NCI-H1417 treated with DMSO at 0.1 percent for 48 hours (cell line): ENCODE measurements around the gene LIM2.
"Not testable (repeated sequence)": the region's sequence is repeated elsewhere in the genome, so short reads cannot be mapped to it uniquely, and the experiment has no call there.

Source experiments
- DNase-seq: peaks from one replicate; lab custom pipeline; 2025; lab: John Stamatoyannopoulos, UW

The LIM2 gene, protein sequence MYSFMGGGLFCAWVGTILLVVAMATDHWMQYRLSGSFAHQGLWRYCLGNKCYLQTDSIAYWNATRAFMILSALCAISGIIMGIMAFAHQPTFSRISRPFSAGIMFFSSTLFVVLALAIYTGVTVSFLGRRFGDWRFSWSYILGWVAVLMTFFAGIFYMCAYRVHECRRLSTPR

DNA sequence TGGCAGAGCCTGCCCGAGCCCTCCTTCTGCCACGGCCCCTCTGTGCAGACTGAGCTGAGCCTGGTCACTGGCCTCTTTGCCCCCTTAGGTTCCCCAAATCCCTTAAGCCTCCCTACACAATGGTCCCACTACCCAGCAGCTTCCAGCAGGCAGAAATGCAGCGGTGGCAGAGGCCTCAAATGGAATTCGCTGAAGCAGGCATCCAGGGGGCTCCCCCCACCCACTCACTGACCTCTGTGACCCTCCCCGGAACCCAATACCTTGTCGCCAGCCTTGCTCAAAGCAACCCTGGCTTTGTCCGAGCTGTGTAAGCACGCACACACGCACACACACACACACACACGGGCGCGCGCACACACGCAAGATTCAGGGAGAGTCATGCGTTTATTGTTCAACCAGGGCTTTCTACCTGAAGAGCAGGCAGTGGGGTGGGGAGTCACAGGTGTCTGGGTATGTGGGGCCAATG is at the start of gene LIM2:
Gene LIM2, minus strand, starts transcription at position 51 of the 466 bp plus-strand sequence. CDS start 531 bp downstream, outside the sequence.
- DNase-seq: no peak

DNA sequence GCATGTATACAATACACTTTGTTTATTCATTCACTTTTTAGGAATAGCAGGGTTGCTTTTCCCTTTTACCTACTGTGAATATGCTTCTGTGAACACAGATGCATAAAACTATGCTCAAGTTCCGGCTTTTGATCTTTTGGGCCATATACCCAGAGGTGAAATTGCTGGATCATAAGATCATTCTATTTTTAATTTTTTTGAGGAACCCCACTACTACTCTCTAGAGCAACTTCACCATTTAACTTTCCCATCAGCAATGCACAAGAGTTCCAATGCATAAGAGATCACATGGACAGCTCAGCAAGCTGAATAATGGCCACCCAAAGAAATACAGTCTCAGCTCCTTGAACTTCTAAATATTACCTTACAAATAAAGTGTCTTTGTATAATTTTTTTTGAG is 46.7 kb upstream of the LIM2 start:
- no peak for DNase-seq

DNA sequence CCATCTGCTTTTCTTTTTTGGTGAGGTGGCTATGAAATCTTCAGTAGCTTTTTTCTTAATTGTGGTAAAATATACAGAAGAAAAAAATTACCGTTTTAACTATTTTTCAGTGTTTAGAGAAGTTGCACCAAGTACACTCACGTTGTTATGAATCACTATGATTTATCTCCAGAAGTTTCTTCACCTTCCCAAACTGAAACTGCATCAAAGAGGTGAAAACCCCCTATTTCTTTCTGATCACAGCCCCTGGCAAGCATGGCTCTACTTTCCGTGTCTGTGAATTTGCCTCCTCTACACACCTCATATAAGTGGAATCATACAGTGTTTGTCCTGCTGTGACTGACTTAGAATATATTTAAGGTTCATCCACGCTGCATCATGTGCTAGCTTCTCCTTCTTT is 45.3 kb upstream of the LIM2 start:
- DNase-seq: no peak

DNA sequence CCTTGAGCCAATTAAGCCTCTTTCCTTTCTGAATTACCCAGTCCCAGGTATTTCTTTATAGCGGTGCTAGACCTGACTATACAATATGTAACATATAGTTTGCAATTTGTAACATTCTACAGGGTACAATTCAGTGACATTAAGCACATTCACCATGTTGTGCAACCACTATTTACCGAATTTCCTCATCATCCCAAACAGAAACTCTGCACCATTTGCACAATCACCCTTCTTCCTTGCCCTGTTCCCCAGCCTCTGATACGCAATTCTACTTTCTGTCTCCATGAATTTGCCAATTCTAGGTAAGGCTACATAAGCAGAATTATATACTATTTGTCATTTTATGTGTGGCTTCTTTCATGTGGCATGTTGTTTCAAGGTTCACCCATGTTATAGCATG is 43.4 kb upstream of the LIM2 start:
- DNase-seq: no peak

DNA sequence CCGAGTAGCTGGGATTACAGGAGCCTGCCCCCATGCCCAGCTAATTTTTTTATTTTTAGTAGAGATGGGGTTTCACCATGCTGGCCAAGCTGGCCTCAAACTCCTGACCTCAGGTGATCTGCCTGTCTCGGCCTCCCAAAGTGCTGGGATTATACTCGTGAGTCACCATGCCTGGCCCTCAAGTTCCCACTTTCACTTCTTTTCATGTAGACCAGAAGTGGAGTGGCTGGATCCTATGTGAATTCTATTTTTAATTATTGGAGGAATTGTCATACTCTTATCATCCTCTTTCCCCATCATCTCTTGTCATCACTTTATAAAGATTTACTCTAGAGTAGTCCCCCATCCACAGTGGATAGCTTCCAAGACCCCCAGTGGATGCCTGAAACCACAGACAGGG is 42.4 kb upstream of the LIM2 start:
- DNase-seq: no peak

DNA sequence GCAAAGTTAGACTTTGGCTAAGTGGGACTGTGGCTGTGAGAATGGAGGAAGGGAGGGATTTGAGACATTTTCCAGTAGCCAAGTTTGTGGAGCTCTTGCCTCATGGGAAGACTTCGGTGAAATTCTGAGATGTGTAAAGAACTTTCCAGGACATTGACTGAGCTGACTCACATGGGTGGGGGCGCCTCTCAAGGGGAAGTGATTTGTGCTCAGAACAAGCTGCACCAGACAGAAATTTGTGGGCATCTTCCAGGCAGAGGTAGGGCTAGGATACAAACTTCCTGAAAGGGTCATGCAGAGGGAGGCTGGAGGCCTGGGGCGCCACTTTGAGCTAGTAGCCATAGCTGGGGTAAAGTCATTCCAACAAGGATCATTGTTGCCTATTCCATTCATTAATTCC is 39.4 kb upstream of the LIM2 start:
- no peak for DNase-seq

DNA sequence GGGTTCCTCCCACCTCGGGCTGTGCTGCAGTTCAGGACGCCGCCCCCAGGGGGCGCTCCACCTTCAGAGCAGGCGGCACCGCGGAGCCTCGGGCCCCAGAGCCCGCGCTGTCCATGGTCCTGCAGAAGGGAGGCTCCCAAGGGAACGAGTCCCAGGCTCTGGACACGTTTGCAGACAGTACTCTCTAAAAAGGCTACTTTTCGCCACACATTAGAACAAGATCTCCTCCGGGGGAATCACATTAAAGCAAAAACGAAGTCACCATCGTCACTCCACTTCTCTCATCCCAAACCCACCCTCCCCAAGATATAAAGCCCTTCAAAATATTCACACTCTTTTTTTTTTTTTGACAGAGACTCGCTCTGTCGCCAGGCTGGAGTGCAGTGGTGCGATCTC is 34.3 kb upstream of the LIM2 start:
- no peak for DNase-seq

DNA sequence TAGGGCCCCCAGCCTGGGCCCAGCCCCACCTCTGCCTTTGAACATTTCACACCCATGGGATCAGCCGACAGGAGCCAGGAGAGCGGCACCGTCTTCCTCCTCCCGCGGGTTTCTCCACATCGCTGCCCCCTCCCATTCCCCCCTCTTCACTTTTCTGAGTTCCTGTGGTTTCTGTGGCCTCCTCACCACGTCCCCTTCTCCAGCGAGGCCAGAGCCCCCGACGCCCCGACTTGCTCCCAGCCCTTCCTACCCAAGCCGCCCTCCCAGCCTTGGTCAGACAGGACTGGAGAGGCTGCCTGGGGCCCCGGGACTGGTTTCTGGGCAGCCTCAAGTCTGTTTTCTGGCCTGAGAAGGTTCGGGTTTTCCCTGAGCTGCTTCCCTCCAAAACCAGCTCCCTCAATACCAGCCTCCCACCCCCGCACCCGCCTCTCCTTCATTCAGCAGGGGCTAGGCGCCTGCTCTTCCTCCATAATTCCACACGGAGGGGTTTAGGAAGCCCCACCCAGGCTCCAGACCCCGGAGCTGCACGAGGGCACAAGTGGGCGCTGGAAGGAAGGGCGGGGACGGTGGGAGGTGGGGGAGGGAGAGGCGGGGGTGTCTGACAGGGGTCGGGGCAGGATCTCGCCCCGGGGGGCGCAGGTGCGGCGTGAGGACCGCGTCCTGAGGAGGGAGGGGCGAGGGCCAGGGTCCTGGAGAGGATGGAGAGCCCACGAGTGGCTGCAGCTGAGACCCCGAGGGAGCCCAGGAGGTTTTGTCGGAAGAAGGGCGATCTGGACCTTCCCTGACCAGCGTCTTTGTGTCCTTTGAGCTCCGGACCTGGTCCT is 33.7 kb upstream of the LIM2 start:
- no peak for DNase-seq

DNA sequence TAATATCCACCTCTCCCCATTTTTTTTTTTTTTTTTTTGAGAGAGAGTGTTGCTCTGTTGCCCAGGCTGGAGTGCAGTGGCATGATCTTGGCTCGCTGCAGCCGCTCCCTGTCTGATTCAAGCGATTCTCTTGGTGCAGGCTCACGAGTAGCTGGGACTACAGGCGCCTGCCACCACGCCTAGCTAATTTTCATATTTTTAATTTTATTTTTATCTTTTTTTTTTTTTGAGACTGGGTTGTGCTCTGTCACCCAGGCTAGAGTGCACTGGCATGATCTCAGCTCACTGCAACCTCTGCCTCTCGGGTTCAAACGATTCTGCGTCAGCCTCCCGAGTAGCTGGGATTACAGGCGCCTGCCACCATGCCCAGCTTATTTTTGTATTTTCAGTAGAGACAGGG is 32.7 kb upstream of the LIM2 start:
- DNase-seq: not testable (repeated sequence)

DNA sequence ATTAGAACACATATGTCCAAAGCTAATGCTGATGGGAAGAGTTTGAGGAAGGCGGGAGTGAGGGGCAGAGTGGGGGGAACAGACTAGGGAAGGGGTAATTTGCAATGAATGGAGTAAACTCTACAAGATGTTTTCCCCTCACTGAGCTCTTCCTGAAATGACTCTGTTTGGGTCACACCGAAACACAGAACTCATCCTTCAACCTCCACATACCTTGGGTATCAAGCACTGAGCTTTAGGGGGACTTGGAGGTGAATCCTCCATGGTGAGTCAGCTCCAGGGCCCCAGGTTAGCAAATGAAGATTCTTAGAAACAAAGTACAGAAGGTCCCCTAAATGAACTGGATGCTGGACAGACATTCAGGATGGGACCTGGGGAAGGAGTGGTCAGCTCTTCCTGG is 30.9 kb upstream of the LIM2 start:
- no peak for DNase-seq

DNA sequence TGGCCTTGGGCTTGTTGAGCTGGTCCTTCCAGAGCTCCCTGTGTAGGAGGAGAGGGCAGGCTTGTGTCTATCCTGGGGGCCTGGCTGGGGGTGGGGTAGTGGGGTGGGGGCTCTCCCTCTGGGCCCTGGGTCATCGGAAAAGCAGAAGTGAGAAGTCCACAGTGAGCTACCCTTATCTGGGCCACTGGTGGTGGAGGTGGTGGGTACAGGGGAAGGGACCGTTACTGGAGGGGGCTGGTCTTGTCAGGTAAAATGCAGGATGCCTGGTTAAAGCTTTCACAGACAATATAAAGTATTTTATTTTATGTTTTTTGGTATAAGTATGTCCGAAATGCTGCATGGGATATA is 30.0 kb upstream of the LIM2 start:
- no peak for DNase-seq

DNA sequence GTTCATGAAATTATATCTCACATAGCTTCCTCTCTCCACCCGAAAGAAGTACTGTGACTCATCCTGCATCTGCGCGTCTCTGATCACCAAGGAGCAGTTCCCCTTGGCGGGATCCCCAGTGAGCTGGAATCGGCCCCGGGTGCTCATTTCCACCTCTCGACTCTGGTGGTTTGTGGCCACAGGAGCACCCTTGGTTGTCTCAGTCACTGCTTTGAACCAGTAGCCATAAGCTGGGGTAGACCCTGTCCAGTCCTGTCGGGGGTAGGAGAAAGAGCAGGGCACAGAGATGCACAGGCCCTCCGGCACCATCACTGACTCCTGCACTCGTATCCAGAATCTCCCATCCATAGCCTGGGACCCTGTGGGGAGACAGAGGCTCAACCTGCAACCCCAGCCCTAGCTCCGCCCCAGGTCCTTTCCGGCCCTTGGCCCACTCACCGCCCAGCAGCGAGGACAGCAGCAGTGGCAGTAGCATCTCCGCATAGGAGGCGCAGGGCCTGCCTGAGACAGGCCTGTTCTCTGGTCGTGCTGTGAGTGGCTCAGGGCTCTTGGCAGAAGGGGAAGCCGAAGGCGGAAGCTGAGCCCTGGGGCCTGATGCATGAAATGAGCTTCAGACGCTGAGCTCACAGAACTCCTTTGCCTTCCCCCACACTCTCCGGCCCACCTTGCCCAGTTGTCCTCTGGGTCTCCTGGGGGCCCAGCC is 29.5 kb upstream of the LIM2 start, which contains the start of gene SIGLEC10:
Gene SIGLEC10, minus strand, starts transcription at position 536 of the 703 bp plus-strand sequence. Its CDS starts 61 bp downstream, at position 475.
- no peak for DNase-seq

DNA sequence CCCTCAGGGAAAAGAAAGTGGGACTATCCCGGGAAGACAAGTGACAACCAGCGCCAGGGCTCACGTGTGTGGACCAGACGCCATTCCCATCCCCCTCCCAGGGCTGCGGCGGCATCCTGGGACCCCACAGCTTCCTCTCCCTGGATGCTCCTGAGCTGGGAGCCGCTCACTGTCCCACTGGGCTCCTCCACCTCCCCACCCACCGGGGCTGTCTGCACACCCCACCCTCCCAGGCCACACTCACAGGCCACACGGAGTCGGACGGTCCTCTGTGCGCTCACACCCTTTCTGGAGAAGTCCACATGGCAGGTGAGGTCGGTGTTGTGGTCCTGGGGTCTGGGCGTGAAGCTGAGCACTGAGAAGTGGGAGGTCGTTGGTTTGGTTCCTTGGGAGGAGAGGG is 28.6 kb upstream of the LIM2 start:
- DNase-seq: not testable (repeated sequence)

DNA sequence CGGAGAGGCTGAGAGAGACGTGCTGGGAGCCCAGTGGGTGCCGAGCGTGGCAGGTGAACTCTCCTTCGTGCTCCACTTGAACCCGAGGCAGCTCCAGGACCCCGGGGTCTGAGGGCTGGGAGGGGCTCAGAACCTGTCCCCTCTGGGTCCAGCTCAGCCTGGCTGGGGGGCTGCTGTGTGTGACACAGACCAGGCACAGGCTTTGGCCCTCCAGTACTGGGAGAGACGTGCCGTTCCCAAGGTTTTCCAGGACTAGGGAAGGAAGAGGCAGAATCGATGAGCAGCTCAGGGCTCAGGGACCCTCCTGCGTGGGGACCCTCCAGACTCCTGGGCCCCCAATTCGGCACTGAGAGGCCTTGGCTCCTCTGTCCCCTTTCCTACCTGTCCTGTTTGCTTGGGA is 27.4 kb upstream of the LIM2 start:
- no peak for DNase-seq

DNA sequence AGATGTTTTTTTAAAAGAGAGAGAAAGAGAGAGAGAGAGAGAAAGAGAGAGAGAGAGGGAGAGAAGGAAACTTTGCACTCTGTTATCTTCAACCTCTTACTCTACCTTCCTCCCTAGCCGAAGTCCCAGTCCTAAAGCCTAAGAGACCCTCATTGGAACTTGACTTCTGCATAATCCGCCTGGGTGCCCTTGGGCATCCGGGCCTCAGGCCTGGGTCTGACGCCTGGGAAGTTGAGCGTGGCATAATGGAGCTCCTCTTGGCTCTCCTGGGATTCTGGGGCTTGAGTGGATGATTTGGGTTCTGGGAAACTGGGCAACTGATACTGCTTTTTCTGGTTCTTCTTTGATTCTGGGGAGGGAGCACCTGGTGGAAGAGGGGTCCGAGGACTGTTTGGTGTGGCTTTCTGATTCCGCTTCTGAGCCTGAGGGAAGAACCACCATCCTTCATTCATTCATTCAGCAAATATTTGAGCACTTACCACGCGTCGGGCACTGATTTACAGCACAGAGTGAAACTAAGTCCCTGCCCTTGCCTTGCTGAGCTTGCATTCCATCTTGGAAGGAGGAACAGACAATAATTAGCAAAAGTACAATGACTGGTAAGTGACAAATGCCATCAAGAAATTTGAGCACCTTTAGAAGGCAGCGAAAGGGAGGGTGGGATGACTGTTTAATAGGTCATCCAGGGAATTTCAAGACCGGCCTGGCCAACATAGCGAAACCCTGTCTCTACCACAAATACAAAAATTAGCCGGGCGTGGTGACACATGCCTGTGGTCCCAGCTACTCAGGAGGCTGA is 23.4 kb upstream of the LIM2 start:
- no peak for DNase-seq

DNA sequence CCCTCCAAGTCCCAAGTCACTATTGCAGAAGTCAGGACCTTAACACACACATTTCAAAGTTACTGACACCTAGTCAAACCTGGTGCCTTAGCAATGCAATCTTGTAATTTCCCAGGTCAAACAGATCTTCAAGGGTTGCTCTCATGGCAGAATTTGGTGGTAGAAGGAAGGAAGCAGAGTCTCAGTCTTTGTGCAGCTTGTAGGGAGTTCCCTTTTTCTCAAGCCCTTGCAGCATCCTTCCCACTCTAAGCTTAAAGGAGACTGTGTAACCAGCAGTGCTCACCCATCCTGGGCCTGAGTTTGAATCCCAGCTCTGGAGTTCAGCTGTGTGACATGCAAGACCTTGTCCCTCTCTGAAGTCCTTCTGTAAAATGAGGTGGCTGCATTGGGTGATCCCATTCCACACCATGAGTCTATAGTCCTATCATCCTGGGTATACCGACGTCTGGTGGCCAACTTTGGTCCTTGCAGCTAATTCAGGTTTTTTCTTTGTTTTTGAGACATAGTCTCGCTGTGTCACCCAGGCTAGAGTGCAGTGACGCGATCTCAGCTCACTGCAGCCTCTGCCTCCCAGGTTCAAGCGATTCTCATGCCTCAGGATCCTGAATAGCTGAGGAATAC is 19.8 kb upstream of the LIM2 start:
- DNase-seq: no peak

DNA sequence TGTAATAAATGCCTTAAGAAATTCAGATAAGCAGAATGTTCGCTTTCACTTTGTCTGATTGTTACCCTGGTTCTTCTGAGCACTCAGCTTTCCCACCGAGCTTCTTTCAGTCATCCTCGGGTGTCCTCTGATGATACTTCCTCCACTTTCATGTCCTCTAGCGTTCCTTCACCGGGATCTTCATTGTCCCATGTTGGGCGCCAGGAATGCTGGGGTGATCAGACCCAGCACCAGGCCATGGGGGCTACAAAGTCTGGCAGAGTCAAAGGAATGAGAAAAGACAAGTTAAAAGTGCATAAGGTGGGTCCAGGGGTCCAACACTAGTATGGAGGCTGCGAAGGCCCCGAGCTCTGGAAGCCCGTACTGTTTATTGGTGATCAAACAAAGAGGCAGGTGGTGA is 14.3 kb upstream of the LIM2 start:
- DNase-seq: no peak

DNA sequence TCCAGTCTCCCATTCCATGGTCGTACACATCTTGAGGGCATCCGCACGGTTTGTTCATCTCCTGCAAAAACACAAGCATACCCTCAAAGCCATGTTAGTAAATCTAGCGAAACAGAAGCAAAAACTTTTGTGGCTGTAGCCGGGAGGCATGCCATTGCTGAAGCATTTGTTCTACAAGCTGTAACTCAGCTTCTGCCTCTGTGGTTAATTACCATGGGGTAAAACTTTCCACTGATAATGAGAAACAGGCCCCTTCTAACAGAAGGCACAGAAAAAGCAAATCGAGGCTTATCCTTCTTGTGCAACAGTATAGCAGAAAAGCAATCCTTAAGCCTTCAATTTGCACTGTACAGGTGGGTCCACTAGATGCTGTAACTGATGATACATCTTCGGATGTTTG is 12.2 kb upstream of the LIM2 start:
- DNase-seq: not testable (repeated sequence)

DNA sequence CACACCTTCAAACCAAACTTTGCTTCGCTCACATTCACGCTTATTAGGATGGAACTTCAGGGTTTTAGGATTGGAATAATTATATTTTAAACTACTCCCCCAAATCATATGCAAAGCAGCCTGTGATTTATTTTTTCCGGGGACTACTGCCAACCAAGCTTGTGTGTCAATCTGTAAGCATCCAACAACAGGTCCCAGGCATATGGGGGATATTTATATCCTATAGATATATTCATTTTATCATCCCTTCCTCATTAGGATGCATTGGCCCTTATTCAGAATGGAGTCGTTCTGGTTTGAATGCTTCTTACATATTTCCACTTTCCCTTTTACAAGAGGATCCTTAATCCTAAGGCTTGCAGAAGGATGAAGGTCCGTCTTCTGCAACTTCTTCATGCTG is 11.5 kb upstream of the LIM2 start:
- DNase-seq: no peak

DNA sequence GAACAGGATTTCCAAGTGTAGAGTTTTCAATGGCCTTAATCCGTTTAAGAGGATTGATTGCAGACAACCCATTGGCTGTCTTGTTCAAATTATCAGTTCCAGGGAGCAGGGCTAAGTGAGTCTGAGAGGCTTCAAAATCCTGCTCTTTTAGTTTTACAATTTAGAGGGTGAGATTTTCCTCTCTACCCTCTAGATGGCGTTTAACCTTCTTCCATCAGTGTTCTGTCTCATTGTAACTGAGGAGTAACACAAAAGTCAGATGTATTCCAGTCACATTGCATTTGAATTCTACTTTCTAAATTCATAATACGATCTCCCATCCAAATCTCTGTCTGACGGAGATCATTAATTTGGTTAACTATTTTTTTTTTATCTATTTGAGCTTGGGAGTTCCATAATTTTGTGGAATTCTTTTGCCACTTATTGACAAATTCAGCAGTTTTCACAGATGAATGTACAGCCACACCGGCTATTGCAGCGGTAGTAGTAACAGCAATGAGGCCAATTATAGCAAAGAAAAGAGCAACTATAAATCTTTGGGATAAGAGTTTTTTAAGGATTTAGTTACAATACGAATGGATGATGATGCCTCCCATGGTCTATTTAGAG is 10.4 kb upstream of the LIM2 start:
- no peak for DNase-seq

DNA sequence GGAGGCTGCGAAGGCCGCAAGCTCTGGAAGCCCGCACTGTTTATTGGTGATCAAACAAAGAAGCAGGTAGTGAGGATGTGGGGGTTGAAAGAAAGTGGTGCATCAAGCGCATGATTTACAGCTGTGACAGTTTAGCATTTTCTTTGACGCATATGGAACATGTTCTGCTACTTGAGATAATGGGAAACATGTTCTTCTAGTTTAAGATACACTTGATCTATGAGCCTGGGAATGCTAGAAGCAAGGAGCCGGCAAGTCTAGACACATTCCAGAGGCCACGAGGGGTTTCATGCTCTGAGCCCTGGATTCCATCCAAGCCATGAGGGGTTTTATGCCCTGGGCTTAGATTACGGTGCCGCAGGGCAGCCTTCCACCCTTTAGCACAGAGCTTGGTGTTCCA is 9.7 kb upstream of the LIM2 start:
- DNase-seq: not testable (repeated sequence)
